ENCODE results near the gene RTF1.
A peak's percentile ranks its signal among the peaks of the same experiment; 100 is the strongest.
"Not testable (repeated sequence)": the region's sequence is repeated elsewhere in the genome, so short reads cannot be mapped to it uniquely, and the experiment has no call there.

Gene RTF1

GRCh38 chr15:41438206-41438605 is 21.3 kb downstream of the RTF1 start:
- DNase-seq: no peak

GRCh38 chr15:41438745-41439144 is 21.9 kb downstream of the RTF1 start:
- not testable (repeated sequence) for DNase-seq

- DNase-seq: no peak
These were observed 26.4 kb downstream of the RTF1 start for GRCh38 chr15:41443275-41443674.

GRCh38 chr15:41445399-41445798 is 28.5 kb downstream of the RTF1 start:
- no peak for DNase-seq

GRCh38 chr15:41462084-41462795 is 45.3 kb downstream of the RTF1 start:
- no peak for DNase-seq

- DNase-seq: no peak
These were observed 48.1 kb downstream of the RTF1 start for GRCh38 chr15:41464889-41465580.

GRCh38 chr15:41465822-41466421 is 49.0 kb downstream of the RTF1 start:
- peak; percentile 61 for DNase-seq

GRCh38 chr15:41466711-41467110 is 49.8 kb downstream of the RTF1 start:
- no peak for DNase-seq

GRCh38 chr15:41469644-41470043 is 52.7 kb downstream of the RTF1 start:
- not testable (repeated sequence) for DNase-seq

- no peak for DNase-seq
These were observed 56.5 kb downstream of the RTF1 start for GRCh38 chr15:41473418-41473817.

GRCh38 chr15:41474436-41474835 is 57.5 kb downstream of the RTF1 start:
- DNase-seq: no peak

GRCh38 chr15:41474941-41475340 is 58.0 kb downstream of the RTF1 start:
- no peak for DNase-seq

- no peak for DNase-seq
These were observed 59.6 kb downstream of the RTF1 start for GRCh38 chr15:41476416-41477048.

- DNase-seq: no peak
These were observed 63.7 kb downstream of the RTF1 start for GRCh38 chr15:41480396-41481140.

- no peak for DNase-seq
These were observed 65.4 kb downstream of the RTF1 start for GRCh38 chr15:41482110-41482877.

- DNase-seq: no peak
These were observed 66.2 kb downstream of the RTF1 start for GRCh38 chr15:41483115-41483514.

- DNase-seq: no peak
These were observed 66.6 kb downstream of the RTF1 start for GRCh38 chr15:41483519-41483918.

GRCh38 chr15:41484937-41485625 is 68.2 kb downstream of the RTF1 start:
- DNase-seq: no peak

GRCh38 chr15:41486286-41486685 is 69.4 kb downstream of the RTF1 start:
- DNase-seq: no peak

GRCh38 chr15:41487381-41487780 is 70.5 kb downstream of the RTF1 start:
- no peak for DNase-seq

GRCh38 chr15:41487802-41488201 is 70.9 kb downstream of the RTF1 start:
- no peak for DNase-seq

GRCh38 chr15:41489641-41490040 is 72.7 kb downstream of the RTF1 start:
- no peak for DNase-seq

Data from EL (cell line).